ENCODE measurements around the gene TBKBP1.

- TF ChIP-seq CTCF (conservative IDR thresholded peaks at IDR 0.05; ENCODE audit: low read depth, low read length) (no peak), EZH2 (IDR thresholded peaks at IDR 0.05; ENCODE audit: low read length, unreplicated experiment) (no peak), EZH2phosphoT487 (IDR thresholded peaks at IDR 0.05; ENCODE audit: borderline replicate concordance, low read length) (no peak)
Observed at GRCh38 chr17:47708864-47709541, 15.0 kb downstream of the TBKBP1 start.

Data from PC-3 (cell line).